Activated T-helper 2 cell treated with anti-CD3 and anti-CD28 coated beads, Interferon-gamma antibody, Interleukin-2, Interleukin-4, amounts not matched to agents 10 μg/mL and 5 μg/mL and 100 μg/mL, durations not matched to agents 14 hours and 24 hours and 36 hours (primary cell): ENCODE results near the gene RETREG3. TPM values are rescaled to one million over a fixed set of nuclear protein-coding genes. Genes with fewer than 3 reads are reported as not detected.

Experiments
- DNase-seq: peaks from one replicate; pipeline ENCODE4 v3.0.0; 2021; ENCODE audit warnings: low spot score
- H3K27ac Mint-ChIP-seq: one replicate; pipeline ENCODE4 v1.8.0; 2021; ENCODE audit warnings: mixed read lengths
- H3K27me3 Mint-ChIP-seq: one replicate; pipeline ENCODE4 v1.8.0; 2021; ENCODE audit warnings: low read depth, mixed read lengths
- H3K36me3 Mint-ChIP-seq: one replicate; pipeline ENCODE4 v1.8.0; 2021; ENCODE audit warnings: low read depth, mixed read lengths
- H3K4me1 Mint-ChIP-seq: one replicate; pipeline ENCODE4 v1.8.0; 2021; ENCODE audit warnings: low read depth, mixed read lengths
- H3K4me3 Mint-ChIP-seq: one replicate; pipeline ENCODE4 v1.8.0; 2021; ENCODE audit warnings: low read depth, mild to moderate bottlenecking, moderate library complexity, mixed read lengths
- H3K9me3 Mint-ChIP-seq: one replicate; pipeline ENCODE4 v1.8.0; 2021; ENCODE audit warnings: mixed read lengths
- intact Hi-C: fragments of 100-400 bp; cut with micrococcal nuclease; formaldehyde crosslinking; loops from one replicate; pipeline ENCODE4 v1.15.1; 2023
- total RNA-seq: library from RNA; stranded (reverse); gene quantifications from 2 replicates; pipeline ENCODE4 v1.2.3, GENCODE V29; 2022

RETREG3 gene
- total RNA-seq, 1 donor from 2014 or later, result 37.7 TPM

DNA sequence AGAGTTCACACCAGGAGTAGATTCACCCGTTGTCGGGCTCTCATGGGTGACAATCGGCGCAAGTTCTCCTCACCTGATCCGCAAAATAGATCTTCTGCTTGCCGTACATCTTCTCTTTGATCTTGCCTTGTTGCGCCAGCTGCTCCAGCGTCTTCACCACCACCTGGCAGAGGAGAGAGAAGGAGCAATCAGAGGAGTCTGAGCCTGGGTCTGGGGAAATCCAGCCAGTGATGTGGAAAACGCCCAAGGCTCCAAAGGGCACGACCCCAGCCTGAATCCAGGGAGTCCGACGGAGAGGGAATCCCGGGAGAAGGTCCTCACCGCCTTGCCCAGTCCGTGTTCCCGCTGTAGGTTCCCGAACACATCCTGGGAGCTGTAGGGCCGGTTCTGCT, 32.0 kb downstream of the RETREG3 start:
- peaks cover 20% of the 10 kb centered on the region for H3K4me1 Mint-ChIP-seq
- H3K27ac Mint-ChIP-seq, result peak overlapping the region; percentile 96
- no peaks in the 10 kb centered on the region for H3K27me3 Mint-ChIP-seq
- peaks cover 56% of the 10 kb centered on the region for H3K36me3 Mint-ChIP-seq
- peak overlapping the region; percentile 97 for H3K4me3 Mint-ChIP-seq
- no peak for DNase-seq
- intact Hi-C loops, result loop anchor here (1.0 to 10.0 kb wide), 4 partner anchors 10 to 418 kb away; partner anchors contain the start of genes MLX, PLEKHH3, RAMP2 and RPL27
- H3K9me3 Mint-ChIP-seq, result no peaks in the 10 kb centered on the region

DNA sequence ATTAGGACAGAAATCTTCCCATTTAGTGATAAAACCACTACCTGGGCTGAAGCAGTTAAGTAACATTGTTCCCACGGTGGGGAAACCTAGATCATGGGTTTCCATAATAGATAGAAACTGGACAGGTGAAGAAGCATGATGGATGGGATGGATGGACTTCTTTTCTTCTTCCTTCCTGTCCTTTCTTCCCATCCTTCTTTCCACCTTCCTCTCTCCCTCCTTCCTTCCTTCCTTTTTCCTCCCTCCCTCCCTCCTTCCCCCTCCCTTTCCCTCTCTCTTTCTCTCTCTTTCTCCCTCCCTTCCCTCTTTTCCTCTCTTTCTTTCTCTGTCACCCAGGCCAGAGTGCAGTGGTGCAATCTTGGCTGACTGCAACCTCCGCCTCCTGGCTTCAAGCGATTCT, 34.7 kb downstream of the RETREG3 start:
- intact Hi-C loops, result loop anchor here (10.0 kb wide), 1 partner anchor 420 kb away; the partner anchor contains the start of gene RPL27
- no peak overlapping the region for H3K27ac Mint-ChIP-seq
- peaks cover 24% of the 10 kb centered on the region for H3K4me1 Mint-ChIP-seq
- H3K4me3 Mint-ChIP-seq, result no peak overlapping the region
- no peak for DNase-seq
- peaks cover 79% of the 10 kb centered on the region for H3K36me3 Mint-ChIP-seq
- H3K27me3 Mint-ChIP-seq, result no peaks in the 10 kb centered on the region
- H3K9me3 Mint-ChIP-seq, result no peaks in the 10 kb centered on the region

DNA sequence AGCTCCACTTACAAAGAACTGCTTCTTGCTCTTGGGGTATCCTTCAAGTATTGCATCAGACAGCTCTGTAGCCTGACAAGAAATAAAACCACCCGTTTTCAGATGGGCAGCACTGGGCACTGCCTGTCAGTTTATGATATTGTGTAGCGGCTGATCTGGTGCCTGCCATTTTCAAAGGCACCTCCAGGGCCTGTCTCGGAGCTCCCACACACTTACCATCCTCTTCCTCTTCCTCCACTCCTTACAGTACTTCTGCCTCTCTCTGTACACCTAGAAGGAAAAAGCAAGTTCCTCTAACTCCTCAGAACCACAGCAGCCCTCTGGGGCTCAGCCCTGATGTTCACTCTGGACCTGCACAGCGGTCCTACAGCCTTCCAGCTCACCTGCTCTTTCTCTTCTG, 36.1 kb downstream of the RETREG3 start:
- DNase-seq, result no peak
- H3K36me3 Mint-ChIP-seq, result peaks cover 83% of the 10 kb centered on the region
- H3K27ac Mint-ChIP-seq, result peak overlapping the region; percentile 30
- no peaks in the 10 kb centered on the region for H3K27me3 Mint-ChIP-seq
- H3K4me1 Mint-ChIP-seq, result peaks cover 28% of the 10 kb centered on the region
- no peak overlapping the region for H3K4me3 Mint-ChIP-seq
- intact Hi-C loops, result loop anchor here (10.0 kb wide), 1 partner anchor 422 kb away; the partner anchor contains the start of gene RPL27
- H3K9me3 Mint-ChIP-seq, result no peaks in the 10 kb centered on the region

DNA sequence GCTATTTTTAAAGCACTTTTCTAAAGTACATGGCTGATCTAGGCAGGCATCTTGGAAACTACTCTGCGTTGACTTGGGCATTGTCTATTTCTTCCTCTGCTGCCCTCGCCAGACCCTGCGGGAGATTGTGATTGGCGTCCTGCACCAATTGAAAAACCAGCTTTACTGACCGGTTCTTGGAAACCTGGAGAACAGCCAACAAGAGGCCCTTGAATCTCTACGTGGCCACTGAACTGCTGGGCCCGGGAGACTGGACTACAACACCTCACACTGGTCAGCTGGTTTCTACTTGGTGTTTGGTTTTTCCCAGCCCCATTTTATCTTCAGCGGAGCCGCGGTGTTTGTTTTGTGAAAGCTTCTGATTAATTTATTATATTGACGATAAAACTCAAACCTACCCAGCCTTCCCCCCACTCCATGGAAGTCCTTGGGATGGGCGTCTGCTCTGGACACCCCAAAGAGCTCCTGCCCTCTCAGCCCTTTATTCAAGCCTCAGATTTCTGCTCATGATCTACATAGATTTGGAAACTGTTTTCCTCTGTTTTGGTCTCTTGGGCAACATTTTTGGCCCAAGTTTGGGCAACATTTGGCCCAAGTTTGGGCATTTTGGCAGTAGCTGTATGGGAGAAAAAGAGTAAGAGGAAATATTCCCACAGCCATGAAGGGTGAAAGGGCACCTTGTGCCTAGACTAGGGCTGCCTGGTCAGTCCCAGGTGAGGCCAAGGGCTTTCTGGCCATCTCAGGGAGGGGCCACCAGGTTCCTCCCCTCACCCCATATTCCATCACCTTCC, 37.5 kb downstream of the RETREG3 start:
- H3K4me1 Mint-ChIP-seq, result peaks cover 28% of the 10 kb centered on the region
- no peak overlapping the region for H3K4me3 Mint-ChIP-seq
- no peaks in the 10 kb centered on the region for H3K27me3 Mint-ChIP-seq
- H3K36me3 Mint-ChIP-seq, result peaks cover 77% of the 10 kb centered on the region
- H3K9me3 Mint-ChIP-seq, result no peaks in the 10 kb centered on the region
- no peak overlapping the region for H3K27ac Mint-ChIP-seq
- DNase-seq, result no peak
- intact Hi-C loops, result loop anchor here (10.0 kb wide), 1 partner anchor 423 kb away; the partner anchor contains the start of gene RPL27

DNA sequence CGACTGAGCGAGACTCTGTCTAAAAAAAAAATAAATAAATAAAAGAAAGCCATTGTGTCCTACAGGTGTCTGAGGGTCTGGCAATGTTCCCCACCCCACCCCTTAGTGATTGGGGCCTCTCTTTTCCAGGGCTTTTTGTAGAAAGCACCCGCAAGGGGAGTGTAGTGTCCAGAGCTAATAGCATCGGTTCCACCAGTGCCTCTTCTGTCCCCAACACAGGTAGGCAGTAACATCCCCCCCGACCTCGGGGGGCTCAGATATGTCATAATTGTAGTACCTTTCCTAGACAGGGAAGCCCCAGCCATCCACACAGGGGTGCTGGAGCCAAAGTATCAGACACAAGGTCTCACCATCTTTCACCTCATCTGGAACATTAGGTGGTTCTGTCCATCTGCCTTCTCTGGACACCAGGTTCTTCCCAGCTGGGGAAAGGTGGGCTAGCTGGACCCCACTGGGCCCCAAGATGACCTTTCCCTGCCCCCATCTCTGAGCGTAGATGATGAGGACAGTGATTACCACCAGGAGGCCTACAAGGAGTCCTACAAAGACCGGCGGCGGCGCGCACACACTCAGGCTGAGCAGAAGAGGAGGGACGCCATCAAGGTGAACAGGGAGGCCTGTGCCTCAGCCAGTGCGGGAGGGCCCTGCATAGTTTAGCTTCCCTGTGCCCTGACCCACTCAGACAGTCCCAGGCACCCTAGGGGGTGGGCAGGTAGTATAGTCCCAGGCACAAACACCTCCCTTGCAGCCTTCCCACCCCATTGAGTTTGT, 40.6 kb downstream of the RETREG3 start:
- peaks cover 75% of the 10 kb centered on the region for H3K36me3 Mint-ChIP-seq
- H3K4me1 Mint-ChIP-seq, result peaks cover 26% of the 10 kb centered on the region

DNA sequence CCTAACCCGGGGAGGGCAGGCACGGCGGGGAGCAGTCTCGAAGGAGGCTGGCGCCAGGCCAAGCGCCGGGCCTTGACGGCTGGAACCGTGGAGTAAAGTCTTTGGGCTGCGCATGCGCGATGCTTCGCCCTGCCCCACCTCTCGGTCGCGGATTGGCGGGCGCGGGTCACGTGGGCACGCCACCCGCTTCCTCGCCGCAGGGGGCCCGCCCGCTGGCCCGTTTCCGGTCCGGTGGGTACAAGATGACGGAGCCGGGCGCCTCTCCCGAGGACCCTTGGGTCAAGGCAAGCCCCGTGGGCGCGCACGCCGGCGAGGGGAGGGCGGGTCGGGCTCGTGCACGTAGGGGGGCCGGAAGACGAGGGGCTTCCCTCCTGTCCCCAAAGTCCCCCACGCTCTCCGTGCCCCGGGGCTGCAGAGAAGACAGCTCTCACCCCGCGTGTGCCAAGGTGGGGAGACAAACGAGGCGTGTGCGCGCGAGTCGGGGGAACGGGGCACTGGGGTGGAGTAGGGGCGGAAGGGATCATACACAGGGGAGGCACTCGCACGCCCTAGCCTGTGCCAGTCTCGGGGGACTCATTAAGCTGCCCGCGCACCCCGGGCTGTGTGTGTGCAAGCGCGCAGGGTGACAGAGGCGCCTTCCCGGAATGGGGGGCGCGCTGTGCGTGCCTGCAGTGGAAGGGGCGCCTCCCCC, 42.1 kb downstream of the RETREG3 start, which contains the start of gene MLX:
Gene MLX (plus strand): TSS at position 218 of the 691 bp plus-strand sequence. CDS start 25 bp downstream, at position 243.
- peaks cover 33% of the 10 kb centered on the region for H3K4me1 Mint-ChIP-seq
- intact Hi-C loops, result loop anchor here (1.0 kb wide), 1 partner anchor 10 kb away; the partner anchor contains the start of gene PSMC3IP
- no peaks in the 10 kb centered on the region for H3K27me3 Mint-ChIP-seq
- DNase-seq, result peak; percentile 89
- H3K36me3 Mint-ChIP-seq, result peaks cover 76% of the 10 kb centered on the region
- H3K9me3 Mint-ChIP-seq, result no peaks in the 10 kb centered on the region
- H3K4me3 Mint-ChIP-seq, result peak within 1 kb of the TSS; percentile 86
- H3K27ac Mint-ChIP-seq, result peak within 1 kb of the TSS; percentile 80

More for the DNA sequence above, 40.6 kb downstream of the RETREG3 start:
- Mint-ChIP-seq H3K4me3 (peak overlapping the region; percentile 86), H3K9me3 (no peaks in the 10 kb centered on the region), H3K27me3 (no peaks in the 10 kb centered on the region), H3K27ac (no peak overlapping the region)
- no peak for DNase-seq
- intact Hi-C loops, result no loop called here

DNA sequence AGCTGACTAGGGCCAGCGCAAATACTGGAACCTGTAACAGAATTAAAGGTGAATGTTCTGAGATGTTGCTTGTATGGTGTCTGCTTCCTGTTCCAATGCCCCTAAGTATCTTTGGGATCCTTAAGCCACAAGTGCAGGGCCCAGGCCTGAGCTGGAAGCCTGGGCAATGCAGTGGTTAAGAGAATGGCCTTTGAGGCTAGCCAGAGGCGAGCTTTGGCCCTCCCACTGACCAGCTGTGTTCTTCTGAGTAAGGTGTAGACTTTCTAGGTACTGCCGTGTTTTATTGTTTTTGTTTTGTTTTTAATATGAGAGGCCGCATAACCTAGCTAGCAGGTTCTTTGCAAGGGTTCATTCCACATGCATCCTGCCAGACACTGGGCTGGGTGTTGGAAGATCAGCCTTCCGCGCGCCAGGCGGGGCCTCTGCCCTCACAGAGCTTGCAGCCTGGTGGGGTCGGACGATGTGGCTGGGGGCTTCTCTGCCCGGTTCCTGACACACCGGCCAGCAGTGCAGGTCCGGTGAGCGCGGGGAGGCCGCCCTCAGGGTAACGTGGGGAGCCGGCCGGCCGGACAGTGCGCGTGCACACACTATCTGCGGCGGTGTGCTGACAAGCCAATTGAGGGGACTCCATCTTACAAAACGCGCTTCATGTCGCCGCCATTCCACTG, 42.8 kb downstream of the RETREG3 start:
- H3K4me1 Mint-ChIP-seq, result peaks cover 35% of the 10 kb centered on the region
- no peaks in the 10 kb centered on the region for H3K9me3 Mint-ChIP-seq

DNA sequence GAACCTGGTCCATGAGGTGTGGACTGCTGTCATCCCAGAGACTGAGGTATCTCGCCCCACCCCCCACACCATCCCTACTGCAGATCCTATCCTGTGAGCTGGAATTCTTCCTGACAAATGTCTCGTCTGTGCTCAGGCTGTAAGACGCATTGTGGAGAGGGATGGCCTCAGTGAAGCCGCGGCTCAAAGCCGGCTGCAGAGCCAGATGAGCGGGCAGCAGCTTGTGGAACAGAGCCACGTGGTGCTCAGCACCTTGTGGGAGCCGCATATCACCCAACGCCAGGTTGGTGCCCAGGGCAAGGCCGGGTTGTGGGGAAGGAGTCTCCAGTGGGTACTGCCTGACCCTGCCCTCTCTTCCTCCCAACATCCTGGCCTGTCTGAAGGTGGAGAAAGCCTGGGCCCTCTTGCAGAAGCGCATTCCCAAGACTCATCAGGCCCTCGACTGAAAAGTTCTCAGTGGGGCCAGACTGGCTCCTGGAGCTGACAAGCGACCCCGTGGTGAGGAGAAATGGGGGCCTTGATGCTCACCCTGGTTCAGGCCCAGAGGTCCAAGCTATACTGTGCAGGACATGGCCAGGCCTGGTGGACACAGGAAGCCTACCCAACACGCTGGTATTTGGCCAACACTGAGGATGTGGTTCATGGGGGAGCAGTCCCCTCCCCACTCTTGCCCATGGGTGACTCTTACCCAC, 43.5 kb downstream of the RETREG3 start:
- peak overlapping the region; percentile 86 for H3K4me3 Mint-ChIP-seq
- H3K9me3 Mint-ChIP-seq, result no peaks in the 10 kb centered on the region
- H3K27me3 Mint-ChIP-seq, result no peaks in the 10 kb centered on the region
- DNase-seq, result no peak
- H3K36me3 Mint-ChIP-seq, result peaks cover 62% of the 10 kb centered on the region
- peak overlapping the region; percentile 78 for H3K27ac Mint-ChIP-seq
- H3K4me1 Mint-ChIP-seq, result peaks cover 36% of the 10 kb centered on the region
- intact Hi-C loops, result no loop called here

More for the DNA sequence above, 42.8 kb downstream of the RETREG3 start:
- no peak for DNase-seq
- peaks cover 69% of the 10 kb centered on the region for H3K36me3 Mint-ChIP-seq
- peak overlapping the region; percentile 86 for H3K4me3 Mint-ChIP-seq
- no peaks in the 10 kb centered on the region for H3K27me3 Mint-ChIP-seq
- H3K27ac Mint-ChIP-seq, result peak overlapping the region; percentile 80
- intact Hi-C loops, result no loop called here

DNA sequence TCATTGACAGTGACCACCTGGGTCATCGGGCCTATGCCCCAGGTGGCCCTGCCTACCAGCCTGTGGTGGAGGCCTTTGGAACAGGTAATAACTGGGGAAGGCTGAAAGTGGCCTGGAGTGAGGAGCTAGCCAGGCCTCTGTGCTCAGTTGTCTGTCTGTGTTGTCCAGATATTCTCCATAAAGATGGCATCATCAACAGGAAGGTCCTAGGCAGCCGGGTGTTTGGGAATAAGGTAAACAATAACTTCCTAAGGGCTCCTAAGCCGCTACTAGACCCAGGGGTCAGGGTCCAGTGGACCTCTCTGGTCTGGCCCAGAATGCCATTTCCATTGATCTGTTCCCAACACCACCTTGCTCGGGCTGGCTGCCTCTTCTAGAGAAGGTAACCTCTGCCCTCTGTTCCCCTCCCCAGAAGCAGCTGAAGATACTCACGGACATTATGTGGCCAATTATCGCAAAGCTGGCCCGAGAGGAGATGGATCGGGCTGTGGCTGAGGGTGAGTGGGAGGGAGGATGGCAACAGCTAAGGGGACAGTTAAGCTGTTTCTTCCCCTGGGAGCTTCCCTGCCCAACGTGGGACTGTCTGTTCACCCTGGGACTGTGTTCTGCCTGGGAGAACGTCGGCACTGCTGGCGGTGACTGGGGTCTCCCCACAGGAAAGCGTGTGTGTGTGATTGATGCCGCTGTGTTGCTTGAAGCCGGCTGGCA, 44.2 kb downstream of the RETREG3 start:
- no peaks in the 10 kb centered on the region for H3K9me3 Mint-ChIP-seq
- no peak overlapping the region for H3K27ac Mint-ChIP-seq
- peaks cover 36% of the 10 kb centered on the region for H3K4me1 Mint-ChIP-seq
- H3K4me3 Mint-ChIP-seq, result peak overlapping the region; percentile 13
- intact Hi-C loops, result no loop called here
- DNase-seq, result no peak
- no peaks in the 10 kb centered on the region for H3K27me3 Mint-ChIP-seq
- H3K36me3 Mint-ChIP-seq, result peaks cover 56% of the 10 kb centered on the region

DNA sequence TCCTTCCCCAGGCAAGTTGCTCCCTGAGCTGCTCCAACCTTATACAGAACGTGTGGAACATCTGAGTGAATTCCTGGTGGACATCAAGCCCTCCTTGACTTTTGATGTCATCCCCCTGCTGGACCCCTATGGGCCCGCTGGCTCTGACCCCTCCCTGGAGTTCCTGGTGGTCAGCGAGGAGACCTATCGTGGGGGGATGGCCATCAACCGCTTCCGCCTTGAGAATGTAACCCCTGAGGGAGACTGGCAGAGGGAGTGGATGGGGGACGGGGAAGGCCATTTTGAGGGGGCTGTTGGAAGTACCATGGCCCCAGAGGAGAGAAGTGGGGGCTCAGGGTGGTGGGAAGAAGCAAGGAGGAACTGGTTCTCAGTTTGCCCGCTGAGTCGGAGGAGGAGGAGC, 45.2 kb downstream of the RETREG3 start:
- DNase-seq, result no peak
- H3K36me3 Mint-ChIP-seq, result peaks cover 46% of the 10 kb centered on the region
- H3K4me1 Mint-ChIP-seq, result peaks cover 30% of the 10 kb centered on the region
- no peaks in the 10 kb centered on the region for H3K27me3 Mint-ChIP-seq
- H3K4me3 Mint-ChIP-seq, result peak overlapping the region; percentile 91
- intact Hi-C loops, result loop anchor here (2.0 kb wide), 1 partner anchor 45 kb away; the partner anchor contains the start of genes RETREG3 and TUBG1
- H3K27ac Mint-ChIP-seq, result peak overlapping the region; percentile 49
- no peaks in the 10 kb centered on the region for H3K9me3 Mint-ChIP-seq

DNA sequence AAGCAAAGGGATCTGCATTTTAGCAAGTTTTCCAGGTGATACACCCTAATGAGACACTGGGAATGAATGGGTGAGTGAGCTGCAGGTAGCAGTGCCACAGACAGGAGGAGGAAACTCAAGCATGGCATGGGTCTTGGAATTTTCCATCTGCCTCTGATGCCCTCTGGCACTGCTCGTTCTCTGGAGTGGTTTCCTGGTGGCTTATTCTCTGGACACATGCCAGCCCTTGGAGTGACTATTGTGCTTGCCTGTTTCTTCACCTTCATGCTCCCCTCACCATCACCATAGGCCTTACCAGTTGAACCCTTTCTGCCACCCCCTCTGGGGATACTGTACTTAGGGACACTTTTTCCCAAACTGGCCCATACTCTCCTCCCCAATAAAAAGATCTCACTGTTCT, 45.6 kb downstream of the RETREG3 start:
- H3K4me3 Mint-ChIP-seq, result peak overlapping the region; percentile 91
- intact Hi-C loops, result loop anchor here (2.0 kb wide), 1 partner anchor 45 kb away; the partner anchor contains the start of genes RETREG3 and TUBG1
- H3K9me3 Mint-ChIP-seq, result no peaks in the 10 kb centered on the region
- peaks cover 28% of the 10 kb centered on the region for H3K4me1 Mint-ChIP-seq
- no peaks in the 10 kb centered on the region for H3K27me3 Mint-ChIP-seq
- peak overlapping the region; percentile 49 for H3K27ac Mint-ChIP-seq
- no peak for DNase-seq
- H3K36me3 Mint-ChIP-seq, result peaks cover 41% of the 10 kb centered on the region
